GM19438 (cell line): ENCODE data around the gene THRA.

Source experiments
- ATAC-seq: cut with Tn5 transposase; IDR thresholded peaks from one replicate; pipeline ENCODE4 v1.9.1; 2021; ENCODE audit warnings: low read depth; ENCODE audit not compliant: unreplicated experiment

Gene THRA

DNA sequence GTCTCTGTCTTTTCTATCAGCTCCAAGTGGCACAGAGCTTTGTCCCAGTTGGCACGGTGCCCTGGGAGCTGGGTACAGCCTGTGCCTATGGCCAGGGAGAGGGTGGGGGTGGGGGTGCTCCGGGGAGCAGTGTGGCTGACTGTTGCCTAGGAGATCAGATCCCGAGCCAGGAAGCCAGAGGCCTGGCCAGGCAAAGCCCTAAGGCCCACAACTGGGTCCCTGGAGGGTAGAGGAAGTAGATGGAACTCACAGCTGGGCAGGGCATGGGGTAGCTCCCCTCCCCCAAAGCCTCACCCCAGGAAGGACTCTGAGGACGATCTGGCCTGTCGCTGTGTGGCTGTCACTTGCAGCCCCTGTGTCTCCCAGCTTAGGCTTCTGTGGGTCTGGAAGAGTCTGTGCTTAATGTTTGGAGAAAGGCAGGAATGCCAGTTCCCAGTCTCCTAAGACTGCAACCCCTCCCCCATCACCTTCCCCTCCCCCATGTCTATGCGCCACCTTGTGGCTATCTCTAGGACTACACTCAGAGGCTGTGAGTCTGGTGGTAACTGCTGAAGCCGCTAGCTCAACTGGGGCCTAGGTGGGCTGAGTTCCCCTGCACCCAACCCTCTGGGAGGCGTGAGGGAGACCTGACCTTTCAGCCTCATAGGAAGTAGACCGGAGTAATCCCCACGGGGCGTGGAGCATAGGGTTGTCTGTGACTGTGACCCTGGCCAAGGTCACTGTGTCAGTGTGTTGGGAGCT lies 12.6 kb downstream of the THRA start:
- no peak for ATAC-seq

- ATAC-seq: no peak
Measured at GRCh38 chr17:40075942-40076498, 13.3 kb downstream of the THRA start.

DNA sequence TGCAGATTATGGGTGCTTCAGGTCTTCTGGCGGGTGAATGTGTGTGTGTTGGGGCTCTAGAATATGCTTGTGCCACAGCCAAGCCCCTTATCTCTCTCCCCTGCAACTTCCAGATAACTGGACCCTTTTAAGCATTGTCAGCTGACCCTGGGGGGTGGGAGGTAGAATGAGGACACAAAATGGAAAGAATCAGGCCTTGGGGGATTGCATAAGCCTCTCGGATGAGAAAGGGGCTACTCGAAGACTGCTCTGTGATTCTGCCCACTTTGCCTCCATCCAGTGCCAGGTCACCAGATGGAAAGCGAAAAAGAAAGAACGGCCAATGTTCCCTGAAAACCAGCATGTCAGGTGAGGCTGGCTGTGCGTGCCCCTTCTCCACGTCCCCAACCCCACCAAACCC lies 13.8 kb downstream of the THRA start:
- ATAC-seq: no peak

- ATAC-seq: no peak
Measured at GRCh38 chr17:40079545-40079944, 16.8 kb downstream of the THRA start.

- no peak for ATAC-seq
Measured at GRCh38 chr17:40084477-40084876, 21.7 kb downstream of the THRA start.

GRCh38 chr17:40086150-40087044 lies 23.6 kb downstream of the THRA start:
- no peak for ATAC-seq

DNA sequence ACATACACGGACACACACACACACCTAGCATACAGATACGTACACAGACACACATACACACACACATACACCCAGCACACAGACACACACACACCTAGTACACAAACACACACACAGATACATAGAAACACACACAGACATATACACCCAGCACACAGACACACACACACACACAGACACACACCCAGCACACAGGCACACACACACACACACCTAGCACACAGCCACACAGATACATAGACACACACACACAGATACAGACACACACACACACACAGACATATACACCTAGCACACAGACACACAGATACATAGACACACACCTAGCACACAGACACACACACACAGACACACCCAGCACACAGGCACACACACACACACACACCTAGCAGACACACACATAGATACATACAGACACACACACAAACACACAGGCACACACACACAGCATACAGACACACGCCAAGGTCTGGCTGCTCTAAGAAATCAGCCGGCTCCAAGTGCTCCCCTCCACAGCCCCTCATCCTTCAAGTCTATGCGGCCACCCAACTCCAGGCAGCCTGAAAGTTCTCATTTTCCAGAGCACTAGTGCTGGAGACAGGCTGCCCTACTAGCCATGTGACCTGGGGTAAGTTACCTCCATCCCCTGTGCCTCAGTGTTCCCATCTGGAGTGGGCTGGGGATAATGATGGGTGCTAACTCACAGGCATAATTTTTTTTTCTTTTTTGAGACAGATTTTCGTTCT lies 24.5 kb downstream of the THRA start:
- ATAC-seq: no peak

- ATAC-seq: no peak
Measured at GRCh38 chr17:40087903-40088718, 25.3 kb downstream of the THRA start.

GRCh38 chr17:40089077-40089895 lies 26.5 kb downstream of the THRA start:
- no peak for ATAC-seq

GRCh38 chr17:40090237-40091119 lies 27.7 kb downstream of the THRA start:
- ATAC-seq: no peak

DNA sequence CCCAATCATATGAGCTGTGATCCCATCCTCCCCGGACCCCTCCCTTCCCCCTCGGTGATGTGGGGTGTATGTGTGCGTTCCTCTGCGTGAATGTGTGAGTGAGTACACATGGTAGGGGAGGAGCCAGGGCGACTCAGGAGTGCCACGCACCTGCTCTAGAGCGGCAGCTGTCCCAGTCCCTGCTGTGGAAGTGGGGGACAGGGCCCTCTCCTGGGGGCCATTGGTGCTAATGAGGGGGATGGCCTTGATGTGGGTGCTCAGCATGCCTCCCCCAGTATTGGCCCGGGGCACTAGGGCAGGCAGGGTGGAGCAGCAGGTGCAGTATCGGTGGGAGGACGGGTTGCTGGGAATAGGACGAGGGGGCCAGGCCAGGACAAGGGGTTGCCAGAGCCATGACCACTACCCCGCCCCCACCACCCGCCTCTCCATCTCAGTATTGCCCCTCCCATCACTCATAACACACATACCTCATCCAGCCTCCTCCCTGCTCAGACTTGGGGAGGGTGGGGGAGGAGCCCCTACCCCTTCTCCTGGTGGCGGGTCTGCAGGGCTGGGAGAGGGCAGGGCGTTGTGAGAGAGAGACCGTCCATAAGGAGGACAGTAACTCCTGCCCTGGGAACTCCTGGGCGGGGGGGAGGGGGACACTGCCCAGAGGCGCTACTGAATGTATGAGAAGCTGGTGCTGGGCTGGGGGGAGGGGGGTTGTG lies 29.1 kb downstream of the THRA start:
- no peak for ATAC-seq

- no peak for ATAC-seq
Measured at GRCh38 chr17:40092581-40092980, 29.8 kb downstream of the THRA start.

DNA sequence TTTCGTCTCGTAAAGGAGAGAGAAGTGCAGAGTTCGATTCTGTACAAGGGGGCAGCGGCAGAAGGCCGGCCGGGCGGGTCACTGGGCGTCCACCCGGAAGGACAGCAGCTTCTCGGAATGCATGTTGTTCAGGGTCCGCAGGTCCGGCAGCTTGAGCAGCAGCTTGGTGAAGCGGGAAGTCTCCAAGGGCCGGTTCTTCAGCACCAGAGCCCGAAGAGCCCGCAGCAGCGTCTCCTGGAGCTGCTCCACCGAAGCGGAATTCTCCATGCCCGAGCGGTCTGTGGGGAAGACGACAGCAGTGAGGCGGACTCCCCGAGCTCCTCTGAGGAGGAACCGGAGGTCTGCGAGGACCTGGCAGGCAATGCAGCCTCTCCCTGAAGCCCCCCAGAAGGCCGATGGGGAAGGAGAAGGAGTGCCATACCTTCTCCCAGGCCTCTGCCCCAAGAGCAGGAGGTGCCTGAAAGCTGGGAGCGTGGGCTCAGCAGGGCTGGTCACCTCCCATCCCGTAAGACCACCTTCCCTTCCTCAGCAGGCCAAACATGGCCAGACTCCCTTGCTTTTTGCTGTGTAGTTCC lies 30.3 kb downstream of the THRA start:
- ATAC-seq: no peak

- ATAC-seq: no peak
Measured at GRCh38 chr17:40093580-40094201, 30.9 kb downstream of the THRA start.

DNA sequence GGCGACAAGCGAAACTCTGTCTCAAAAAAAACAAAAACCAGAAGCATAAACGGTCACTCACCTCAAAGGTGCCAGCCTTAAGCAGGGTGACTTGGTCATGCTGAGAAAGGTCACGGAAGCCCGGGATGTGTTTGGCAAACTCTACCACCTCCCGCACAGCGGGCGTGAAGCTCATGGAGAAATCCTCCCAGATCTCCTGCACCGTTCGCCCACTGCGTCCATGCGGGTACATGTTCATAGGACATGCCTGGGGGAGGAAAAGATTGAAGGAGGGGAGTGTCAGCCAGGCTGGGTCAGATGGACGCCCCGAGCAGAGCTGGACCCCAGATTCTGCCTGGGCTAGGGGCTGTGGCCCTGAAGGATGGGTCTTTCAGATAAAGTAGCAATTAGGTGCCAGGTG lies 32.1 kb downstream of the THRA start:
- ATAC-seq: no peak

- no peak for ATAC-seq
Measured at GRCh38 chr17:40095351-40095943, 32.7 kb downstream of the THRA start.
